Measurements from ENCODE around the gene CDADC1. TPM values are rescaled to one million over a fixed set of nuclear protein-coding genes. Genes with fewer than 3 reads are reported as not detected.

Gene CDADC1
- polyA plus RNA-seq, 1 donor from 2014 or later: 11.6 TPM

- Histone ChIP-seq H3K4me2 (ENCODE audit: low read length) (no peak overlapping the region), H3K9me3 (ENCODE audit: low read length) (no peaks in the 10 kb centered on the region), H3K27ac (ENCODE audit: low read length) (no peak overlapping the region), H3K4me3 (ENCODE audit: low read length) (no peak overlapping the region), H4K20me1 (ENCODE audit: insufficient read depth) (no peaks in the 10 kb centered on the region), H3K79me2 (replicated peaks; ENCODE audit: insufficient read depth, low read length) (no peaks in the 10 kb centered on the region), H3K9ac (ENCODE audit: low read length) (no peak overlapping the region), H3K36me3 (ENCODE audit: insufficient read depth, low read length) (peaks cover 5% of the 10 kb centered on the region), H2AFZ (ENCODE audit: low read depth, low read length) (no peak overlapping the region), H3F3A (ENCODE audit: insufficient read depth, low read length, poor library complexity, severe bottlenecking) (no peaks in the 10 kb centered on the region), H3K27me3 (ENCODE audit: insufficient read depth, low read depth, low read length) (no peaks in the 10 kb centered on the region), H3K9me2 (ENCODE audit: insufficient read depth, low read length) (no peaks in the 10 kb centered on the region)
- no peak for TF ChIP-seq MXI1 (conservative IDR thresholded peaks at IDR 0.05; ENCODE audit: poor library complexity, severe bottlenecking)
- TF ChIP-seq POLR2AphosphoS5 (IDR thresholded peaks at IDR 0.05): no peak
- TF ChIP-seq SMC3 (conservative IDR thresholded peaks at IDR 0.05; ENCODE audit: poor library complexity): no peak
- TF ChIP-seq TAF1 (IDR thresholded peaks at IDR 0.05; ENCODE audit: low read depth): no peak
- no peak for TF ChIP-seq EZH2 (IDR thresholded peaks at IDR 0.05; ENCODE audit: borderline replicate concordance, insufficient read depth, low read length, poor library complexity, severe bottlenecking)
- TF ChIP-seq EP300 (conservative IDR thresholded peaks at IDR 0.05; ENCODE audit: poor library complexity, severe bottlenecking): no peak
Observed at GRCh38 chr13:49262634-49263033, 14.9 kb downstream of the CDADC1 start.

- Histone ChIP-seq H3K36me3 (ENCODE audit: insufficient read depth, low read length) (peaks cover 5% of the 10 kb centered on the region), H4K20me1 (ENCODE audit: insufficient read depth) (no peaks in the 10 kb centered on the region), H3K27me3 (ENCODE audit: insufficient read depth, low read depth, low read length) (no peaks in the 10 kb centered on the region), H3K79me2 (replicated peaks; ENCODE audit: insufficient read depth, low read length) (no peaks in the 10 kb centered on the region), H3F3A (ENCODE audit: insufficient read depth, low read length, poor library complexity, severe bottlenecking) (no peaks in the 10 kb centered on the region), H2AFZ (ENCODE audit: low read depth, low read length) (no peak overlapping the region), H3K9me2 (ENCODE audit: insufficient read depth, low read length) (no peaks in the 10 kb centered on the region), H3K9ac (ENCODE audit: low read length) (no peak overlapping the region), H3K9me3 (ENCODE audit: low read length) (no peaks in the 10 kb centered on the region), H3K4me2 (ENCODE audit: low read length) (no peak overlapping the region), H3K27ac (ENCODE audit: low read length) (no peak overlapping the region), H3K4me3 (ENCODE audit: low read length) (no peak overlapping the region)
- TF ChIP-seq MXI1 (conservative IDR thresholded peaks at IDR 0.05; ENCODE audit: poor library complexity, severe bottlenecking) (no peak), REST (IDR thresholded peaks at IDR 0.05; ENCODE audit: borderline replicate concordance) (no peak), CTCF (IDR thresholded peaks at IDR 0.05; ENCODE audit: poor library complexity, severe bottlenecking) (no peak), SMC3 (conservative IDR thresholded peaks at IDR 0.05; ENCODE audit: poor library complexity) (no peak), RAD21 (conservative IDR thresholded peaks at IDR 0.05) (no peak), POLR2AphosphoS5 (IDR thresholded peaks at IDR 0.05) (no peak), EZH2 (IDR thresholded peaks at IDR 0.05; ENCODE audit: borderline replicate concordance, insufficient read depth, low read length, poor library complexity, severe bottlenecking) (no peak), EP300 (conservative IDR thresholded peaks at IDR 0.05; ENCODE audit: poor library complexity, severe bottlenecking) (no peak), TAF1 (IDR thresholded peaks at IDR 0.05; ENCODE audit: low read depth) (no peak)
Observed at GRCh38 chr13:49265822-49266221, 18.1 kb downstream of the CDADC1 start.

Data from neural cell (in vitro differentiated cells).